ENCODE results near the gene SPRR2B. TPM values are rescaled to one million over a fixed set of nuclear protein-coding genes. Genes with fewer than 3 reads are reported as not detected.

The SPRR2B gene
- total and polyA plus RNA-seq, 11 donors, result not detected

- peaks cover 0 to 4% (median 0%) of the 10 kb centered on the region in 9 donors for H3K27me3 ChIP-seq
- WGBS, 4 donors, result 65 to 83% (median 75%) methylated on average over 1 to 2 of the region's 2 CpGs
- DNase-seq (peak in 1 of 5 donors; percentile 42), ATAC-seq (no peak)
- no peak for TF ChIP-seq CTCF (IDR thresholded peaks at IDR 0.05)
- TF ChIP-seq POLR2A (IDR thresholded peaks at IDR 0.05), result no peak
- H3K4me3 ChIP-seq, result no peak overlapping the region
- peaks cover 0 to 11% (median 1%) of the 10 kb centered on the region in 12 donors for H3K9me3 ChIP-seq
- no peak overlapping the region for H3K27ac ChIP-seq
- no peaks in the 10 kb centered on the region for H3K4me1 ChIP-seq
- no peaks in the 10 kb centered on the region for H3K36me3 ChIP-seq
- intact Hi-C loops (cut with DNase I), result no loop called here
These were observed 22.2 kb downstream of the SPRR2B start for GRCh38 chr1:153049211-153049610.

- intact Hi-C loops (cut with DNase I), result no loop called here
- H3K4me3 ChIP-seq, result no peak within 1 kb of the TSS
- TF ChIP-seq POLR2A (IDR thresholded peaks at IDR 0.05), result no peak
- TF ChIP-seq CTCF (IDR thresholded peaks at IDR 0.05), result no peak
- DNase-seq, result no peak
- WGBS, 4 donors, result 50 to 65% (median 57%) methylated on average over 4 of the region's 4 CpGs
- H3K36me3 ChIP-seq, result no peaks in the 10 kb centered on the region
- no peak for ATAC-seq
- no peaks in the 10 kb centered on the region for H3K9me3 ChIP-seq
- no peaks in the 10 kb centered on the region for H3K27me3 ChIP-seq
- no peaks in the 10 kb centered on the region for H3K4me1 ChIP-seq
- no peak within 1 kb of the TSS for H3K27ac ChIP-seq
These were observed 30.3 kb downstream of the SPRR2B start, which contains the start of gene SPRR2D for GRCh38 chr1:153040950-153041631. Gene SPRR2D, minus strand, starts transcription at chr1:153041120. Its CDS starts 774 bp downstream, at chr1:153040346.

- Histone ChIP-seq H3K9me3 (no peaks in the 10 kb centered on the region), H3K4me3 (no peak overlapping the region), H3K4me1 (no peaks in the 10 kb centered on the region), H3K27me3 (no peaks in the 10 kb centered on the region), H3K27ac (no peak overlapping the region), H3K36me3 (no peaks in the 10 kb centered on the region)
- ATAC-seq, result no peak
- 61 to 84% (median 82%) methylated on average over 1 of the region's 1 CpG for WGBS, 4 donors
- TF ChIP-seq CTCF (IDR thresholded peaks at IDR 0.05) (no peak), POLR2A (IDR thresholded peaks at IDR 0.05) (no peak)
- DNase-seq, result no peak
- intact Hi-C loops (cut with DNase I), result no loop called here
These were observed 36.2 kb downstream of the SPRR2B start for GRCh38 chr1:153035211-153035610.

GRCh38 chr1:153032677-153033308 is 38.6 kb downstream of the SPRR2B start:
- DNase-seq, result no peak
- no peak for ATAC-seq
- Histone ChIP-seq H3K9me3 (no peaks in the 10 kb centered on the region), H3K27ac (no peak overlapping the region), H3K4me1 (no peaks in the 10 kb centered on the region), H3K27me3 (no peaks in the 10 kb centered on the region), H3K36me3 (no peaks in the 10 kb centered on the region), H3K4me3 (no peak overlapping the region)
- TF ChIP-seq POLR2A (IDR thresholded peaks at IDR 0.05) (no peak), CTCF (IDR thresholded peaks at IDR 0.05) (no peak)
- intact Hi-C loops (cut with DNase I), result no loop called here
- 28 to 55% (median 47%) methylated on average over 3 of the region's 3 CpGs for WGBS, 4 donors
